ENCODE data around the gene SLK.

DNA sequence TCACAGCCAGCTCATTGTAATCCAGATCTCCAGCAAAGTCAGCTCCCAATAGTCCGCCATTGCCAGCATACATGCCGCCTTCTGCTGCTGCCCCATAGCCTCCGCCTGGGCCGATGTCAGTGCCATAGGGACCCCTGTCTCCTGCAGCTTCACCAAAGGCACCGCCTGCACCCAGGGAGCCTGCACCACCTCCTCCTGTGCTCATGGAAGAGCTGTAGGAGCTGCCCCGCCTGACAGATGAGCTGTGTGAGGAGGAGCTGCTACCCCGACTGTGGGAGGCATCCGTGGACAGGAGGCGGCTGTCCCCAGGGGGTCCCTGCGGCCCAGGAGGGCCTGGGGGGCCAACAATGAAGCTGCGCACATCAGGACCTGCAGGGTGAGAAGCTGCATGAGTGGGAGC lies 67.0 kb downstream of the SLK start:
- TF ChIP-seq CTCF (IDR thresholded peaks at IDR 0.05) = no peak
- no peak for TF ChIP-seq POLR2AphosphoS5 (IDR thresholded peaks at IDR 0.05)
